Suppressor macrophage treated with lipopolysaccharide for 4 hours (primary cell): ENCODE data around the gene FLT1.

Experiments
- DNase-seq: peaks from one replicate; pipeline ENCODE4 v3.0.0-alpha.2; 2020

The FLT1 gene

DNA sequence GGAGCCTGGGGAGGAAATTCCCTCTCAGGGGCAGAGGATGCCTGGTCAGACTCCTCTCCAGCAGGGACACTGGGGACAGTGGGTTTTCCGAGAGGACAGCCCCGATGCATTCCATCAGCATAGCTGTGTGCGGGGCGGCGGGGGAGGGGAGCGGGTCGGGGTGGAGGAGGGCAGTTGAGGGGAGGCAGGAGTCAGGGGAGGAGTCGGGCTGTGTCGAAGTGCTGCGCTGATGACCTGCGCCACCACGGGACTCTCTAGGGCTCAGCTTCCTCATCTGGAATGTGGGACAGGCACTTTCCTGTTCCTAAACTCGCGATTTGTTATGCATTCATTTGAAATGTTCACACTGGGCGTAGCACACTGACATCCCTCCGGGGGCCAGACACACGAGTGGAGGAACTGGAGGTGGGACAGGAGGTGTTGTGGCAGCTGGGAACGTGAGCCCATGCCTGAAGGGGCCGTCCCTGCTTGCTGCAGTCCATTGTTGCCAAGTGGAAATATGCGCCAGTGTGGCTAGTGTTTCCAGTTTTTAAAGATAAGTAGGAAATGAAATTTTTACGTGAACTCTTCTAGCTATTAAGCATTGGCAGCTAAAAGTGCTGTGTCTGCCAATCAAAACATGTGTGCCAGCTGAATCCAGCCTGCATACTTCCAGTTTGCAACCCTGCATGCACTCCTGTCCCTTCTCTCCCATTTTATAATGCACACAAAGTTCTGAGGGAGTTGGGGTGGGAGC is 43.3 kb downstream of the FLT1 start:
- DNase-seq, result no peak

DNA sequence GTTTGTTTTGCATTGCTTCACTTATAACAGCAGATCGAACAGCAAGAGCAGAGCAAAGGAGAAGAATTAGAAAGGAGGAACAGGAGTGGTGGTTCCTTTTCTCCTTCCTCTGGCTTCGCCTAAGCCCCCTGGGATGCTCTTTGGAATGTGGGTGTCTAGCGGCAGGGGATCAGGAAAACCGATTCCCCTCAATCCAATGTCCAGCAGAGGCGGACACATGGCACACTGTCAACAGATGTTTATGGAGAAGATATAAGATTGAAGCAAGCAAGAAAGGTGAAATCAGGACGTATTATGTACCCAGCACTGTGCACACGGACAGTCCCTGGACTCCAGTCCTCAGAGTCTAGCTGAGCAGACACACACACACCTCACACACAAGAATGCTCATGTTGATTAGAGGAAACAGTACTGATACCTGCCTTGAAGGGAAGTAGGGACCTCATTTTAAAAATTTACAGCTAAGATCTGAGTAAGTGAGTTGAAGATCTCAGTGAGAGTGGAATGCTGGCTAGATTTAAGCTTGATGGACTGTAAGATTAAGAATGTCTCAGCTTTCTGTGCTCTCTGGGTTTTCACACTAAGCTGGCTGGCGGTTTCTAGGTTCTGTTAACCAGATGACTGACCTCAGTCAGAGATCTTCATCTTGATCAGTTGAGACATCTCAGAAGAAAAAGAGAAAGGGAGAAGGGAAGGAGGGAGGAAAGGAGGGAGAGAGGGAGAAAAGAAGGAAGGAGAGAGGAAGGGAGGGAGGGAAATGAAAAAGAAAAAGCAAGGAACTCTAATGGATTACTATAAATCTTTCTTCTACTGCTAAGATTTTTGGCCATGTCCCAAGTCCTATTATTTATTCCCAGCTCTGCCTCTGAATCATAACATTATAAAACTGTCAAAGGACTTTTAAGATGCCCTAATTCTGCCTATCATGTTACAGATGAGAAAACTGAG is 44.8 kb downstream of the FLT1 start:
- DNase-seq, result no peak

DNA sequence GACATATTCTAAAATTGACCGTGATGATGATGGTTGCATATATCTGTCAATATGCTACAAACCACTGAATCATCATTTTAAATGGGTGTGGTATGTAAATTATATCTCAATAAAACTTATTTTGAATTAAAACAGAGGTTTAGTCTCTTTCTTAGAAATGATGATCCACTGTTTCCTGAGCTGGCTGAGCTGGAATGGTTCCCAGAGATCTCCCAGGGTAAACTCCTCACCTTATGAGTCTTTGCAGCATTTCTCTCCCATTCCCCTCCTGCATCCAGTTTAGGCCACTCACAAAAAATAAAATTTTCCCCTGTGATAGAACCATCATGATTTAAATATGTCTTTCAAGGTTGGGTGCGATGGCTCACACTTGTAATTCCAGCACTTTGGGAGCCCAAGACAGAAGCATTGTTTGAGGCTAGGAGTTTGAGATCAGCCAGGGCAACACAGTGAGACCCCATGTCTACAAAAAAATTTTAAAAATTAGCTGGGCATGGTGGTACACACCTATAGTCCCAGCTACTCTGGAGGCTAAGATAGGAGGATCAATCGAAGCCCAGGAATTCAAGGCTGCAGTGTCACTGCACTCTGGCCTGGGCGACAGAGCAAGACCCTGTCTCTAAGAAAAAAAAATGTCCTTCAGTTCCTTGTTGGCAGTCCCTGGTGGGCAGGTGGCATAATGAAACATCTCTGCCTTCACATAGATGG is 46.1 kb downstream of the FLT1 start:
- DNase-seq, result no peak

DNA sequence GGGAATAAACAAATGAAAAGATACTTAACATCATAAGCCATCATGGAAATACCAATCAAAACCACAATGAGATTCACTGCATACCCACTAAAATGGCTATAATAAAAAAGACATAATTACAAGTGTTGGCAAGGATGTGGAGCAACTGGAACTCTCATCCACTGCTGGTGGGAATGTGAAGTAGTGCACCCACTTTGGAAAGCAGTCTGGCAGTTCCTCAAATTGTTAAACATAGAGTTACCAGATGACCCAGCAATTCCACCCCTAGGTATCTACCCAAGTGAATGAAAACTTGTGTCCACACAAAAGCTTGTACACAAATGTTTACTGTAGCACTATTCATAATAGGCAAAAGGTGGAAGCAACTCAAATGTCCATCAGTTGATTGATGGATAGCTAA is 46.9 kb downstream of the FLT1 start:
- DNase-seq, result no peak

- no peak for DNase-seq
These were observed 47.7 kb downstream of the FLT1 start for GRCh38 chr13:28447206-28447605.

GRCh38 chr13:28442839-28443238 is 52.1 kb downstream of the FLT1 start:
- DNase-seq, result no peak

DNA sequence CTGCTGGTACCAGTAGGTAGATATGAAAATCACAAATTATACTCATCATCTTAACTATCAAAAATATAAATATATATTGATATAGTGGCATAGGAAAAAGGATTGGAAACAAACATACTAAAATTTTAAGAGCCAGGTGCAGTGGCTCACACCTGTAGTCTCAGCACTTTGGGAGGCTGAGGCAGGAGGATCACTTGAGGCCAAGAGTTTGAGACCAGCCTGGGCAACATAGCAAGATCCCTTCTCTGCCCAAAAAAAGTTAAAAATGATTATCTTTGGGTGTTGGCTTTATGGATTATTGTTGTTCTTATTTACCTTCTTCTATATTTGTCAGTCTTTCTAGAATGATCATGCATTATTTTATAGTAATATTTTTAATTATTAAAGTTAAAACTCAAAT is 53.4 kb downstream of the FLT1 start:
- DNase-seq, result no peak

DNA sequence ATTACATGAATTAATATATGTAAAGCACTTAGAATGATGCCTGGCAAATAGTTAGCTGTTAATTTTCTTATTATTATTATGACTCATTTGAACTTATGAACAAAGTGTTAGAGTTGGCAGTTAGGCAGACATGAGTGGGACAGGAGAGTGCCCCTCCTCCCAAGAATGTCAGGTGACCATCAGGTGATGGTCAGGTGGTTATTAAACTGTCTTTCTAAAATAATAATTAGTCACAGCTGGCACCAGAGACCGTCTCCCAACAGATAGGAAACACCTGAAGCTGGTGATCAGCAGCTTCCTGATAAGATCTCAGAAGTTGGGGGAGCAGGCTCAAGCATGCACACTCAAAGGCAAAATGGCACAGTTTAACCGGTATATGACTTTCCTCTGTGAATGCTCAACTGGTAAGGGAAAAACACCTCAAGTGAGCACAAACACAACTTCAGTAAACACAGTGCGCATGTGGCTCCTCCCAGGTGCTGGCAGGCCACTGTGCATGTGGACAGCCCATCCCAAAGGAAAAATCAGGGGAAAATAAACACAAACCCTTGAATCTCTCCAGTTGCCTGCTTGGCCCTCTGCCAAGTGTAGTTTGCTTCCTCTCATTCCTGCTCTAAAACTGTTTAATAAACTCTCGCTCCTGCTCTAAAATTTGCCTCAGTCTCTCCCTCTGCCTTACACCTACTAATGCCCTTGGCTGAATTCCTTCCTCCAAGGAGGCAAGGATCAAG is 54.0 kb downstream of the FLT1 start:
- no peak for DNase-seq

GRCh38 chr13:28438598-28439334 is 56.2 kb downstream of the FLT1 start:
- DNase-seq, result no peak

- no peak for DNase-seq
These were observed 56.9 kb downstream of the FLT1 start for GRCh38 chr13:28438067-28438466.

DNA sequence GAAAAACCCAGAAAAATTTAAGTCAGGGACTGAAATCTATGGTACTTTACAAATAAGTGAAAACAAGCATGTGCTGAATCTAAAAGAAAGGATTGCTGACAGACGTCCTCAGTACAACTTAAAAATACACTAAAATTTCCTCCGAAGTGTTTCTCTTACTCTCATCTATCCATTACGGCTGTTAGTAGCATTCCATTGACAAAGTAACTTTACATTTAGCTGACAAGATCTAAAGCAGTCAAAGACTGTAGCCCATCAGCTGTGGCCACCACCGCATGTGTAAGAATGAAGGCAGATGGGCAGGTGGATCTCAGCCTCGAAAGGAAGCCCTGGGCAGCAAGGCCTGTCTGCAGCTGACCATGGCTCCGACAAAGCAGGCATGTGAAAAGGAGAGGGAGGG is 59.0 kb downstream of the FLT1 start:
- no peak for DNase-seq

DNA sequence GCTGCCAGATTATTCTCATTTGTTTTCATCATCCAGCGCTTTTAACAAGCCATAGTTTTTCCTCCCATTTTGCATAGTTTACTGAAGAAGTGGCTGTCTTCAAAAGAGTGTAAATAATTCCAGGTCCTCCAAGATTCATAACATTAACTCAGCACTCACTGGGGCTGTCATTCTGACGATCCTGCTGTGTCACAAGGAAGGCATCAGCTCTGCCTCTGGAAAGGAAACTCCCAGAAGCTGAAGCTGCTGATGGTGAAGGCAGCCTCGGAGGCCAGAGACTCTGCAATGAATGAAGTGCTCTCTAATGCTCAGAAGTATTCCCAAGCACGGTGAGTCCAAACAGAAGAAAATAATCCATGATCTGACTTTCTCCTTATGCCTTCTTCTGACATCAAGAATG is 60.0 kb downstream of the FLT1 start:
- DNase-seq, result no peak

DNA sequence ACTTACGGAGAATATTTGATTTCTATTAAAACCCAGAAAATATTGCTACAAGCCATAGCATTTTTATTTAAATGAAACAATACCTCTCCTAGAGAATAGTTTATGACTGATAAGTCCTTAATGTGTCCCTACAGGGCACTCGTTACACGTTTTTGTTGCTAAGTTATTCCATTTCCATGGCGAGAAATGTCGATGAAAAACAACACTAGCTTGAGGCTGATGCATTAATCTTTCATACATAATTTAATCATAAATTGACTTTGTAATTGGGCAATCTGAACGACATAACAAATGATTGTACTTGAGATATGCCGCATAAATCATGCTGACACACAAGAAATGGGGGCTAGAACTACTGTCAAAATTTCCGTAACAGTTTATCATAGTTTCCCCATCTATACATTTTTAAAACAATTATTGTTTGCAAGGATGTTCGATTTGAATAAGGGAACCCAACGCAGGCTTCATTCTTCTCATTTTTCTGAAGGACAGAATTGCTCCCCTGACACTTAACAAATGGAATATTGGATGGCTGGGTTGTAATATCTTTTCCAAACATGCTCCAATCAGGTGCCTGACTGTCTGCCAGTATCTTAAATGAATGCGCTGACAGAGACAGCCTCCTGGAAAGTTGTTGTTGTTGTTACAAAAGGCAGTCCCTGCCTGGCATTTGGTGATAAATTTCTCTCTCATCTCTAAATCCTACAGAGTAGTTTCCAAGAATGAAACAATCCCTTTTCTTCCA is 61.9 kb downstream of the FLT1 start:
- no peak for DNase-seq

DNA sequence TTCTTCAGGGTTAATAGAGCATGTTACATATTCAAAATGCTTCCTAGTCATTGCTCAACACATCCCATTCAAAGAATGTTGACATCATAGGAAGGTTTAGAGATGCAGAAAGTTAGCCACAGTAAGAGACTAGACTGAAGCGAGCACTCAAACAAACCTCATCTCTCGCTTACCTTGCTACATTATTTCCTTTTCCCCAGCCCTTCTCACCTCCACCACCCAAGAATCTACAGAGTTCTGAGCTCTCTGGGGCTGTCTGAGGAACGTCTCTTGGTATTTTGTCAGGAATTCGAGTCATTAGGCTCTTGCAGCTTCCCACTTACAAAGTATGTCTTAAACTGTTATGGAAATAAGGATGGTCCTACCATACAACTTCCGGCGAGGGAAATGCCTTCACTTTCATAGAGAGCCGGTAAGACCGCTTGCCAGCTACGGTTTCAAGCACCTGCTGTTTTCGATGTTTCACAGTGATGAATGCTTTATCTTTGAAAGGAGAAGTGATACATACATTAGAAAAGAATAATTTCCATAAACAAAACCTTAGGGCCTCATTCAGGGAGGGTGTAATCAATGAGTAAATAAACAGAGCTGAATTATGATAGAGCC is 65.1 kb downstream of the FLT1 start:
- DNase-seq, result no peak

GRCh38 chr13:28429096-28429495 is 65.8 kb downstream of the FLT1 start:
- DNase-seq, result no peak

GRCh38 chr13:28426381-28426780 is 68.5 kb downstream of the FLT1 start:
- DNase-seq, result peak; percentile 40

DNA sequence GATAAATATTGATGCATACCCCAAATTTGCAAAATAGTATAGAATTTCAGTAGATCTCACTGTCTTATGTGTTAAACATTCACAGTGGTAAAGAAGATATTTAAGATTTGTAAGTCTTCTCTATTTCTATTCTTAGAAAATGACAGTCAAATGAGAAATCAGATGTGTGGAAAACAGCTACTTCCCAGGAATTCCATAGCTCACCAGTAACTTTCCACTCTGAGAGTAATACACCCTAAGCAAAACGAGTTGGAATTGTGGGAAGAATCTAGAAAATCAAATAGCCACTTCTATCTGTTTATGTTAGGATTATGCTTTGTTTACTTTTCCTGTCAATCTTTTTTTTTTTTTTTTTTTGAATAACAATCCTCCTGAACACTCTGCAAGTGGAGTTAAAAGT is 69.1 kb downstream of the FLT1 start:
- no peak for DNase-seq

DNA sequence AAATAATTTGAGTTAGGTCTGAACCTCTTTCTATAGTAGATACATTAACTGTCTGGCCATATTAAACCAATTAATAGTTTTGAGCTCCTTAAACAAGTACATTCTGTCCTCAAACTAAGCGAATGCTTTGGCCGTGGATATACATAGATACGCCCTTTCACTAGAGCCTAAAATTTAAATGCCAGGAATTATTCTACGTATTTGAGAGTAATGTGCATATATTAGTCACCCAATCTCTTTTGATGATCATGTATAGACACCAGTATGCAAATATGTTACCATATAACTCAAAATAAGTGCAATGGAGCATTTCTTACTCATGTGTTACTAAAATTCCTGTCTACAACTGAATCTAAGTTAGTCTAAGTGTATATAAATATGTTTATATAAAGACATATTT is 70.4 kb downstream of the FLT1 start:
- no peak for DNase-seq

DNA sequence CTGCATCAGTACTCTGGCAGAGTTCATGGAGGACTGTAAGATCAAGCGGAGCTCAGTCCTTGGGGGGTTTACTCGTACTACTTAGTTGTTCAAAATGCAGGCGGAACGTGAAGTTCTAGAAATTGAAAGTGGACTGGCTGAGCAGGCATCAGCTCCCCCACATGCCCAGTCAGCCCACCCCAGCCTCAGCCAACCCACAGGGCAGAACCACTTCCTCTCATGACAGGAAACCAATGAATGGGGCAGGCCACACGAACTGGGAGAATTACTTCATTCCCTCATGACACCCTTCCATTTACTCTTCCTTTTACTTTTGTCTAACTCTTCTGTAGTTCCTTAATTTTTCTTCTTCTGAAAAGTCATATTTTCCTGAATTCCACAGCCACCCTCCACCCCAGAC is 71.9 kb downstream of the FLT1 start:
- peak; percentile 93 for DNase-seq

DNA sequence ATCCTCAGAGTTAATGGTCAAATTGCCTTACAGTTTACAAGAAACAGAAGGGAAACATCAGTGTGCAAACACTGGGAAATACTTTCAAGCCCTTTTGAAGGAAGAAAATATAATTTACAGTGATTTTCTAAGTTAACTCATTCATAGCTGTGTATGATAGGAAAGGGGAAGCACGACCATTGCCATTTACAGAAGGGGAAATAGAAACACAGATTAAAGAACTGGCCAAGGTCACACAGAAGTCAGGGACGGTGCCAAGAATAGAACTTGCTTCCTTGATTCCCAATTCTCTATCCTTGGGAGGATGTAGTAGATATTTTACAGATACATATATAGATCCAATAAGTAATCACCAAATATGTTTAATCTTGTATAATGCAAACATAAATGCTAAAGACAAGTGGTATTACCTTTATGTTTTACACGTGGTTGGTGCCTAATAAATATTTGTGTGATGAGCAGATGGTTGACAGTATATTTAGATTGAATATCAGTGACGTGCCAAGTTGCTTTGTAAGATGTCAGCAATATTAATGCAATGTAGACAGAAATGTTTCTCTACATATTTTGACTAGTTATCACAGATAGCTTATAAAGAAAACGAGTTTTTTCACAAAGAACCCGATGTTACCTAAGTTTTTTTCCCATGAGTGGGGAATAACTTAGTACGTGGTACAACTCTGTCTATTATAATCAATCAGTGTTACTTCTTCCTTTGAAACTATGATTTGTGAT is 73.1 kb downstream of the FLT1 start:
- DNase-seq, result peak; percentile 50
